Thyroid gland (tissue), 4 donors: ENCODE data around the gene TMA7B. TPM values are rescaled to one million over a fixed set of nuclear protein-coding genes. Genes with fewer than 3 reads are reported as not detected.
A peak's percentile ranks its signal among the peaks of the same experiment; 100 is the strongest.

Source experiments
- DNase-seq, 2 donors: peaks; one replicate each; pipeline ENCODE4 v3.0.0-alpha.2; 2019
- H3K27ac ChIP-seq, 3 donors: fragments of 200-600 bp; sonication (generic); 1 replicate in 2 of 3; 2 replicates in 1 of 3; pipeline ENCODE4 v1.5.1; 2016 to 2019; ENCODE audit warnings: mild to moderate bottlenecking in 1 of 3, moderate library complexity in 1 of 3
- H3K27me3 ChIP-seq: fragments of 200-600 bp; sonication (generic); one replicate; pipeline ENCODE4 v1.5.1; 2019
- H3K36me3 ChIP-seq, 2 donors: fragments of 200-600 bp; sonication (generic); one replicate each; pipeline ENCODE4 v1.5.1; 2016 to 2019
- H3K4me1 ChIP-seq, 2 donors: fragments of 200-600 bp; sonication (generic); one replicate each; pipeline ENCODE4 v1.5.1; 2017 to 2019
- H3K4me3 ChIP-seq, 3 donors: fragments of 200-600 bp; sonication (generic); replicated peaks in 1 of 3; 1 replicate in 2 of 3; 2 replicates in 1 of 3; pipeline ENCODE4 v1.5.1; 2016; ENCODE audit warnings: mild to moderate bottlenecking in 1 of 3
- H3K9me3 ChIP-seq: fragments of 200-600 bp; sonication (generic); one replicate; pipeline ENCODE4 v1.5.1; 2017
- POLR2A ChIP-seq, 2 donors: fragments of 450-650 bp; IDR thresholded peaks; one replicate each; pipeline ENCODE4 v1.6.1; 2017; ENCODE audit warnings: antibody characterized with exemption in 2 of 2, mild to moderate bottlenecking in 2 of 2, moderate library complexity in 1 of 2
- WGBS, 2 donors: methylation state at CpG; one replicate each; pipeline ENCODE4 v1.1.5; 2017; 5-methylcytosine and 5-hydroxymethylcytosine counted together
- intact Hi-C: fragments of 100-400 bp; cut with DNase I; formaldehyde crosslinking; loops from one replicate; pipeline ENCODE4 v1.15.1; 2023
- total RNA-seq, 4 donors: library from RNA; depleted of rRNA; stranded (reverse); fragments of >200 nt; gene quantifications; one replicate each; pipeline ENCODE4 v1.2.3, GENCODE V29; 2016
- TF ChIP-seq, protein P1 (sequence below), 6 experiments: fragments of 200-600 bp in 3 of 6; fragments of 450-650 bp in 3 of 6; sonication (generic) in 3 of 6; IDR thresholded peaks; one replicate each; pipeline ENCODE4 v1.5.1; 2016 to 2019; ENCODE audit warnings: antibody characterized with exemption in 6 of 6, mild to moderate bottlenecking in 2 of 6, inconsistent platforms in 1 of 6, moderate library complexity in 1 of 6

TMA7B gene
- total RNA-seq, 4 donors from 2014 or later: 0.59 TPM; not detected in 3

- WGBS, 2 donors: 90 to 96% methylated on average over 4 of the region's 4 CpGs
Measured at GRCh38 chr22:40001106-40001505, 40.9 kb downstream of the TMA7B start.

GRCh38 chr22:40001800-40002577 lies 41.8 kb downstream of the TMA7B start:
- TF ChIP-seq, protein P1, sequence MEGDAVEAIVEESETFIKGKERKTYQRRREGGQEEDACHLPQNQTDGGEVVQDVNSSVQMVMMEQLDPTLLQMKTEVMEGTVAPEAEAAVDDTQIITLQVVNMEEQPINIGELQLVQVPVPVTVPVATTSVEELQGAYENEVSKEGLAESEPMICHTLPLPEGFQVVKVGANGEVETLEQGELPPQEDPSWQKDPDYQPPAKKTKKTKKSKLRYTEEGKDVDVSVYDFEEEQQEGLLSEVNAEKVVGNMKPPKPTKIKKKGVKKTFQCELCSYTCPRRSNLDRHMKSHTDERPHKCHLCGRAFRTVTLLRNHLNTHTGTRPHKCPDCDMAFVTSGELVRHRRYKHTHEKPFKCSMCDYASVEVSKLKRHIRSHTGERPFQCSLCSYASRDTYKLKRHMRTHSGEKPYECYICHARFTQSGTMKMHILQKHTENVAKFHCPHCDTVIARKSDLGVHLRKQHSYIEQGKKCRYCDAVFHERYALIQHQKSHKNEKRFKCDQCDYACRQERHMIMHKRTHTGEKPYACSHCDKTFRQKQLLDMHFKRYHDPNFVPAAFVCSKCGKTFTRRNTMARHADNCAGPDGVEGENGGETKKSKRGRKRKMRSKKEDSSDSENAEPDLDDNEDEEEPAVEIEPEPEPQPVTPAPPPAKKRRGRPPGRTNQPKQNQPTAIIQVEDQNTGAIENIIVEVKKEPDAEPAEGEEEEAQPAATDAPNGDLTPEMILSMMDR (IDR thresholded peaks at IDR 0.05): no peak
- TF ChIP-seq POLR2A (IDR thresholded peaks at IDR 0.05): no peak
- H3K27ac ChIP-seq: no peak overlapping the region
- peaks cover 43 to 86% of the 10 kb centered on the region in 2 donors for H3K4me1 ChIP-seq
- 80 to 83% methylated on average over 14 of the region's 14 CpGs for WGBS, 2 donors
- H3K4me3 ChIP-seq: no peak overlapping the region
- H3K27me3 ChIP-seq: no peaks in the 10 kb centered on the region
- no peaks in the 10 kb centered on the region for H3K36me3 ChIP-seq
- no peak for DNase-seq
- intact Hi-C loops: no loop called here
- no peaks in the 10 kb centered on the region for H3K9me3 ChIP-seq

More at GRCh38 chr22:40001106-40001505, 40.9 kb downstream of the TMA7B start:
- H3K36me3 ChIP-seq: no peaks in the 10 kb centered on the region
- TF ChIP-seq POLR2A (IDR thresholded peaks at IDR 0.05): no peak
- TF ChIP-seq, protein P1 (IDR thresholded peaks at IDR 0.05): no peak
- no peak for DNase-seq
- intact Hi-C loops: no loop called here
- no peaks in the 10 kb centered on the region for H3K27me3 ChIP-seq
- H3K4me1 ChIP-seq: peaks cover 45 to 83% of the 10 kb centered on the region in 2 donors
- H3K9me3 ChIP-seq: no peaks in the 10 kb centered on the region
- no peak overlapping the region for H3K4me3 ChIP-seq
- peak overlapping the region; percentile 18 to 42 (median 27) for H3K27ac ChIP-seq

- intact Hi-C loops: no loop called here
- H3K4me3 ChIP-seq: no peak overlapping the region
- peak overlapping the region in 1 of 3 donors; percentile 10 for H3K27ac ChIP-seq
- 79 to 89% methylated on average over 6 of the region's 6 CpGs for WGBS, 2 donors
- H3K9me3 ChIP-seq: no peaks in the 10 kb centered on the region
- no peak for DNase-seq
- no peaks in the 10 kb centered on the region for H3K36me3 ChIP-seq
- peaks cover 32 to 74% of the 10 kb centered on the region in 2 donors for H3K4me1 ChIP-seq
- TF ChIP-seq, protein P1 (IDR thresholded peaks at IDR 0.05): no peak
- no peak for TF ChIP-seq POLR2A (IDR thresholded peaks at IDR 0.05)
- no peaks in the 10 kb centered on the region for H3K27me3 ChIP-seq
Measured at GRCh38 chr22:40002935-40003715, 42.9 kb downstream of the TMA7B start.

DNA sequence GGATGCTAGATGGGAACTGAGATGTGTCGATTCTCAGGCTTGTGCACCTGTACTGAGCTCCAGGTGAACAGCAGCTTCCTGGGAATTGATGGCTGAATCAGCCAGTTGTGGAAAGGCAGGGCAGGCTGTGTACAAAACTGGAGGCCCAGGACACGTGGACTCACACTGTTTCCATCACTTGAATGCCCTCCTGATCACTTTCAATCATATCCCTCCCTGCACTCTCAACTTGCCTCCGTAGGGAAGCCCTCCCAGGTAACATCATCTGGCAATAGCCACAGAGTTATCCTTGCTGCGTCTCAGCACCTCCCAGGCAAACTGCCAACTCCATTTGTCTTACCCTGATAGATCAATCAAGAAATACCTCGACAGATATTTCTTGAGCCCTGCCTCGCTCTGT lies 44.6 kb downstream of the TMA7B start:
- H3K27me3 ChIP-seq: no peaks in the 10 kb centered on the region
- DNase-seq: no peak
- H3K4me3 ChIP-seq: no peak overlapping the region
- TF ChIP-seq, protein P1 (IDR thresholded peaks at IDR 0.05): no peak
- no peaks in the 10 kb centered on the region for H3K9me3 ChIP-seq
- no peak overlapping the region for H3K27ac ChIP-seq
- peaks cover 28 to 67% of the 10 kb centered on the region in 2 donors for H3K4me1 ChIP-seq
- WGBS, 2 donors: 79 to 82% methylated on average over 6 of the region's 6 CpGs
- H3K36me3 ChIP-seq: no peaks in the 10 kb centered on the region
- intact Hi-C loops: no loop called here

GRCh38 chr22:40006641-40007040 lies 46.4 kb downstream of the TMA7B start:
- Histone ChIP-seq H3K36me3 (no peaks in the 10 kb centered on the region), H3K27me3 (no peaks in the 10 kb centered on the region), H3K4me3 (no peak overlapping the region), H3K9me3 (no peaks in the 10 kb centered on the region), H3K4me1 (peaks cover 31 to 67% of the 10 kb centered on the region in 2 donors), H3K27ac (peak overlapping the region in 2 of 3 donors; percentile 8 to 24)
- DNase-seq: peak; percentile 26 to 47
- TF ChIP-seq, protein P1 (IDR thresholded peaks at IDR 0.05): no peak
- no peak for TF ChIP-seq POLR2A (IDR thresholded peaks at IDR 0.05)
- WGBS, 2 donors: 44 to 52% methylated on average over 8 of the region's 8 CpGs
- intact Hi-C loops: no loop called here
